NCI-H526 (cell line): ENCODE data around the gene NQO1.
A peak's percentile ranks its signal among the peaks of the same experiment; 100 is the strongest.
"Not testable (repeated sequence)": the region's sequence is repeated elsewhere in the genome, so short reads cannot be mapped to it uniquely, and the experiment has no call there.

Experiments used
- DNase-seq, 2 experiments: peaks; one replicate each; lab custom pipeline; 2025; lab: John Stamatoyannopoulos, UW

Gene NQO1

DNA sequence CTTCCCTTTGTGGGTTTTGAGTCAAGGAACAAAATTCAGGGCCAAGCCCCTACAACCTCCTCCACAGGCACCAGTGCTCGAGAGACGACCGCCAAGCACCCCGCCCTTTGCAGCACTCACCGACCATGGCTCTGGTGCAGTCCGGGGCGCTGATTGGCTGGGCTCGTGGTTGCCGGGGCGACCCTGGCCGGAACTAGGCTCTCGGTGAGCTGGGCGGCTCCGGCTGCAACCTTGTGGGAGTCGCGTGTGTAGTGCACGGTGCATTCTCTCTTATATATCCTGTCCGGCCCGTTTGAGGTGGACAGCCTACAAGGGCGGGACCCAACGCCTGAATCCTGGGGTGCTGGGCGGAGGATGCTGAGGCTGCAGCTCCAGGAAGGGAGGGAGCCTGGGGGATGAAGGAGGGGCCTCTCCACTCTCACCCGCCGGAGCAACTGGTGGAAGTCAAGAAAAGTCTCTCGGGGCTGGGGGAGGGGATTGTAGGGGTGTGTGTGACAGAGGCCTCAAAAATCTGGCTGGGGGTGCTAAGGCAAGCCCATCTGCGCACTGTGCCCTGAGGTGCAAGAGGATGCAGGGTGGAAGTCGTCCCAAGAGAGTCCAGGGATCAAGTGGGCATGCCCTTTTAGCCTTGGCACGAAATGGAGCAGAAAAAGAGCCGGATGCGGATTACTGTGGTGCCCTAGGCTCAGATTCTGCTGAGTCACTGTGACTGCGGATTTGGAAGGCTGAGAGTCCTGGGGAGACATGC is at the start of gene NQO1:
NQO1 (minus strand) TSS at position 248 of the 748 bp plus-strand sequence; CDS start at position 127, 121 bp downstream.
- peak; percentile 76 to 90 for DNase-seq

GRCh38 chr16:69775563-69775962 is 49.2 kb upstream of the NQO1 start:
- DNase-seq = no peak

DNA sequence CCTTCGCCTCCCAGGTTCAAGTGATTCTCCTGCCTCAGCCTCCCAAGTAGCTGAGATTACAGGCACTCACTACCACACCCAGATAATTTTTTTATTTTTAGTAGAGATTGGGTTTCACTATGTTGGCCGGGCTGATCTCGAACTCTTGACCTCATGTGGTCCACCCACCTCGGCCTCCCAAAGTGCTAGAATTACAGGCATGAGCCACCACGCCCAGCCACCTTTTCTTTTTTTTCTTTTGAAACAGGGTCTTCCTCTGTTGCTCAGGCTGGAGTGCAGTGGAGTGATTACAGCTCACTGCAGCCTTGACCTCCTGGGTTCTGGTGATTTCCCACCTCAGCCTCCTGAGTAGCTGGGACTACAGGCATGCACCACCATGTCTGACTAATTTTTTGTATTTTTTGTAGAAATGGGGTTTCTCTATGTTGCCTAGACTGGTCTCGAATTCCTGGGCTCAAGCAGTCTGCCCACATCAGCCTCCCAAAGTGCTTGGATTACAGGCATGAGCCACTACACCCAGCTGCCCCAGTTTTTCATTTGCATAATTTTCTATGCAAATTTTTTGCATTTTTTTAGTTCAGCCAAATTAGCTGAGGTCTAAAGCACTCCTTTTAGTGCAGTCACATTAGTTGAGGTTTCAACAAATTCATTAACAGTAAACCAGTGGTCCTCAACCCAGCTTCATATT is 47.0 kb upstream of the NQO1 start:
- peak; percentile 56 to 80 for DNase-seq

GRCh38 chr16:69771651-69771967 is 45.2 kb upstream of the NQO1 start:
- no peak for DNase-seq

DNA sequence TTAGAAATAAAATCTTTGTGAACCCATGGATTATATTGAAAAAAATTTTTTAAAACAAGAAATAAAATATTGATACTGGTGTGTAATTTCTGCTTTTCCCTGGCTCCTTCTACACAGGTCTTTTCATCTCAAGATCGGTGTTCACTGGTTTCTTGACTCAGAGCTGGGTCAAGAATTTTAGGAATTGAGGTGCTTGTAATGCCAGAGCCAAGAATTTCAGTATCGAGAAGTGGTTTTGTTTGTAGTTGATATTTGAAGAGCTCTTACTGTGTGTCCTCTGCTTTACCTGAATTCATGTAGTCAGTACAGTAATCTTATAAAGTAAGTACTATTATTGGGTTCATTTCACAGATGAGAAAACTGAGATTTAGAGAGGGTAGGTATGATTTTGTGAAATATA is 43.0 kb upstream of the NQO1 start:
- no peak for DNase-seq

DNA sequence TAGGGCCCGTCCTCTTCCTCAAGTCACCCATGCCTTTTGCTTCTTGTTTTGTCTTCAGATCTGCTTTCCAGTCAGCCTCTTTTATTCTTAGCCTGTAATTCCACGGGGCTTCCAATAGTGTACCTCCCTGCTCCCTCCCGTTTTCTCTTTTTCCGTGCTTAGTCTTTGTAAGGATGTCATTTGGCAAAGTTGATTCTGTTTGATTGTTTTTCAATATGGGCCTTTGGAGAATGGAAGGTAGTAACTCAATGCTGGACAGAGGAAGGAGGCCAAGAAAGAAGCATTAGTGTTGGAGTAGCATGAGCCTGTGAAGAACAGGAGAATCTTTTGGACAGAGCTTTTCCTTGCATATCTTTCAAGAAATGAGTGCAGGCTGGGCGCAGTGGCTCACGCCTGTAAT is 42.3 kb upstream of the NQO1 start:
- DNase-seq = no peak

- DNase-seq = no peak
Measured at GRCh38 chr16:69767459-69768229, 41.3 kb upstream of the NQO1 start.

- no peak for DNase-seq
Measured at GRCh38 chr16:69763599-69763942, 37.2 kb upstream of the NQO1 start.

DNA sequence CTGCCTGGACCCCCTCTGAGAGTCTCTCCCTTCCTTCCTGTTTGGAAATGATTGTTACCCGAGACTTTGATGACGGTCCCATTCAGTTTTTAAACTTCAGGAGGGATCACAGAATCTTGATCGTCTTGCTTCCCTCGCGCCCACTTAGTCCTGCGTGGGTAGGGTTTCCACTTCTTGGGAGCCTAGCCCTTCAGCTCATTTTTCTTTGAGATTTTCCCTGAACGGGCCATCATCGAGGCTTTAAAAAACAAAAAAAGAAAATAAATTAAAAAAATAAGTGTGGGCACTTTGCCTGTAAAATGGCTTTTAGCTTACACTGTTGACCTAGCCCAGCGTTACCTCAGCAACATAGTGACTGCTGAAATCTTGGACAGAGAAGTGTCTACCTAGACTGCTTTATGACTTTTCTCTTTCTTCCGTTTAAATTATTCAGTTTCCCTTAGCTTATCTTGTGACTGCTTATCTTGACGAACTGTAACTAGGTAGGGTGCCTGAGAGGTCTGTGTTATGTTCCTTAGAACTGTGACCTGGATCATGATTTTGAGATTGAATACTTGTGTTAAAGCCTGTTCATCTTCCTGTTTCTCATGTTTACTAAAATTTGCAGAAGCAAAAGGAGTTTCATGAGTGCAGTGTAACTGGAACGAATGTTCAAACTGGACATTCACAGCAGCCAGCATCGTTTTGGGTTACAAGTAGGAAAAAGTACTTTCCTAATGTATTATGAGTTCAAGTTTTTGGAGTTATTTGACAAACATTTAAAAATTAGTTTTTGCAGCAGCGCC is 36.6 kb upstream of the NQO1 start:
- DNase-seq = peak in 1 of 2 experiments; percentile 2

- peak; percentile 58 to 81 for DNase-seq
Measured at GRCh38 chr16:69761983-69762813, 35.8 kb upstream of the NQO1 start, which contains the start of gene WWP2. WWP2 (plus strand) TSS chr16:69762332; CDS start chr16:69787011, 24,679 bp downstream.

DNA sequence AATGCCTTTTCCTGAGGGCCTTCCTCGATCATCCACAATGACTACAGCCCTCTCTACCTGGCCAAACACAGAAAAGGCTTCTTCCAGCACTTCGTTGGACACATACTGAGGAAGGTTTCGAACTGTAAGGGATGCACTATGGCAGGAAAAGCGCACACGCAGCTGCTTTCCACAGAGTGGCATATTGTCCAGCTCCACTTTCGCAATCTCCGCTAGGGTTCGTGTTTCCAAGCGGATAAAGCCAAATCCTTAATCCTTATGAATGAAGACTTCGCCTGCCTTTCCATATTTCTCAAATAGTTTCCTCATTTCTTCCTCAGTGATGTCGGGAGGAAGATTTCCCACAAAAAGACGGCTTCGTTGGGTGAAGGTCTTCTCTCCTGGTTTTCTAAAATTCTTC is 31.0 kb upstream of the NQO1 start:
- not testable (repeated sequence) for DNase-seq

- DNase-seq = no peak
Measured at GRCh38 chr16:69756705-69757104, 30.3 kb upstream of the NQO1 start.

DNA sequence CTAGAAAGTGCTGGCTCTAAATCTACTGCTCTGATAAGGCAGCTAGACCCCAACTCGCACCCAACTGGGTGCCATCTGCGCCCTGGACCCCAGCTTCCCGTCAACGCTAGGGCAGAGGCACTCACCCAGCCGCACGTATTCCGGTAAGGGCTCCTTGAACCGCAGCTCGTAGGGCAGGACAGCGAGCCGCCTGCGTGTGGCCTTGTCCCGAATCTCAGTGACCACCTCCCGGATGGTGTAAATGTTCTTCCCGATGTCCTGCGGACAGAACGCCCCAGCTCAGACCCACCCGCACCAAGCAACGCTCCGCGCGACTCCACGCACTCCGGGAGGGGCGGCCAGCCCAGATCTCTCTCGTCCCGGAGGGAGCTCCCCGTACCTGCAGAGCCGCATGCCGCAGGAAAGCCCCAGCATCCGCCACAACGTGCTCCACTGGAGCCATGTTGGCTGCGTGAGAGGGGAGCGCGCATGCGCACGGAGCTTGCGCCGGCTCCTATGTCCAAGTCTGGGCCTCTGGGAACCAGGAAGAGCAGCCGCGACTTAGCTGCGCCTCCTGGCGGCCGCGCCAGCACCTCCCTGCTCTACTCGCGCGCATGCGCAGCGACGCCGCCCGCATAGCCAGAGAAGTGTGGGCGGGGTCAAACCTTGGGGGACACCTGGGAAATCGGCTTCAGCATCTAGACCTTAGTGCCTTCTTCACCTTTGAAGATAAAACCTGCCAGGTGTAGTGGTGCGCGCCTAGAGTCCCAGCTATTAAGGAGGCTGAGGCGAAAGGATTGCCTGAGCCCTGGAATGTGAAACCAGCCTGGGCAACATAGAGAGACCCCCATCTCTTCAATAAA is 28.3 kb upstream of the NQO1 start, which contains the start of gene NOB1:
NOB1 (minus strand) TSS at position 458 of the 842 bp plus-strand sequence; CDS start at position 442, 16 bp downstream.
- DNase-seq = peak; percentile 84 to 95

- peak in 1 of 2 experiments; percentile 31 for DNase-seq
Measured at GRCh38 chr16:69754143-69754468, 27.7 kb upstream of the NQO1 start.

DNA sequence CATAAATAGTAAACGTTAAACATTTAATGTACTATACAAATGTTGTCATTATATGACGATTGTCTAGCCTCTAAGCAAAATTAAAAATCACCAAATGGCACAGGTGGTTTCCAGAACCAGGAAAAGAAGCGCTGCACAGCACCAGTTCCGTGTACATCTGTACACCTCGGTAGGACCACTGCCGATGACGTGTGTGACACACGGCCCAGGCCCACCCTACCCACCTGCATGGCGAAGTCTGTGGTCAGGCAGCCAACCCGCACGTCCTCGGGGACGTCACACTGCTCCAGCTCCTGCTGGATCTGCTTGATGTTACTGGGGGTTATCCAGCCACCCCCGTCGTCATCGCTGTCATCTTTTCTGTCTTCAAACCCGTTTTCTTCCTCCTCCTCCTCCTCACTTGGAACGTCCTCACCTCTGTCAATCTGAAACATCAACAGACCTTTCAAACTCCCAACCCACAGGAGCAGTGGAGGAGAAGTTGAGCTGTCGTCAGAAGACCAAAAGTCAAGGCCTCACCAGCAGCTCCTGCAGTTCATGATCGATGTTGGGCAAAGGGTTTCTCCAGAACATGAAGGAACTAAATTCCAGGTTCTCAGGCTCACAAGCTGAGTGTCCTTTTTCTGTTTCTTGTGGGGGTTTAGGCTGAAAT is 22.5 kb upstream of the NQO1 start:
- DNase-seq = no peak

DNA sequence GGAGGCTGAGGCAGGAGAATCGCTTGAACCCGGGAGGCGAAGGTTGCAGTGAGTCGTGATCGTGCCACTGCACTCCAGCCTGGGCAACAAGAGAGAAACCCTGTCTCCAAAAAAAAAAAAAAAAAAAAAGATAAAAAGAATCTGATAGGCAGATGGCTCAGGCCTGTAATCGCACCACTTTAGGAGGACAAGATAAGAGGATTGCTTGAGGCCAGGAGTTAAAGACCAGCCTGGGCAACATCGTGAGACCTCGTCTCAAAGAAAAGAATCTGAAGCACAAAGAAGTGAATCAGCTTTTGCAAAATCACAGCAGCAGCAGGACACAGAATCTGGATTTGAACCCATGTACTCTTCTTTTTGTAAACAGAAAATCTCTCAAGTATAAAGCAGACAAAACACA is 20.8 kb upstream of the NQO1 start:
- DNase-seq = no peak

DNA sequence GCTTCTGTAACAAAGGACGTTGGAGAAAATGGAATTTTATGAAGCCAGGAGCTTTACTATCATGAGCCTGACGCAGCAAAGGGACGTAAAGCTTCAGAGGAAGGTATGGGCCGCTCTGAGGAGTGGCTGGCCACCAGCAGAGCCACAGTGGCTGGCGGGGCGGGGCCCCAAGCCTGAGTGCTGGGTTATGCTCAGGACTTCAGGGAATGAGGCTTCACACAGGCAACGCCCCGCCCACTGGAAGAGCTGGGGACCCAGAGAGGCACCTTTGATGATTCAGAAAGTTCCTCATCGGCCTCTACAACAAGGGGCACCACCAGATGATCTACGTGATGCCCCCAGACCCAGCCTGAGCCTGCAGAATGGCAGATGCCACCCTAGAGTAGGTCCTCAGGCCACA is 19.6 kb upstream of the NQO1 start:
- no peak for DNase-seq

- DNase-seq = no peak
Measured at GRCh38 chr16:69745232-69745612, 18.9 kb upstream of the NQO1 start.

- no peak for DNase-seq
Measured at GRCh38 chr16:69744363-69745231, 18.2 kb upstream of the NQO1 start.
